GM21360 (cell line): ENCODE measurements around the gene NXT1.
A peak's percentile ranks its signal among the peaks of the same experiment; 100 is the strongest.
"Not testable (repeated sequence)": the region's sequence is repeated elsewhere in the genome, so short reads cannot be mapped to it uniquely, and the experiment has no call there.

Source experiments
- ATAC-seq: cut with Tn5 transposase; IDR thresholded peaks from one replicate; pipeline ENCODE4 v1.9.1; 2021; ENCODE audit warnings: mild to moderate bottlenecking, moderate library complexity; ENCODE audit not compliant: unreplicated experiment

The NXT1 gene

GRCh38 chr20:23327617-23328333 is 22.8 kb upstream of the NXT1 start:
- no peak for ATAC-seq

GRCh38 chr20:23331450-23332350 is 18.9 kb upstream of the NXT1 start:
- no peak for ATAC-seq

GRCh38 chr20:23332467-23332866 is 18.1 kb upstream of the NXT1 start:
- ATAC-seq = no peak

- no peak for ATAC-seq
These were observed 16.5 kb upstream of the NXT1 start for GRCh38 chr20:23334111-23334510.

- ATAC-seq = no peak
These were observed 15.1 kb upstream of the NXT1 start for GRCh38 chr20:23335521-23335920.

GRCh38 chr20:23336476-23336875 is 14.1 kb upstream of the NXT1 start:
- no peak for ATAC-seq

GRCh38 chr20:23337312-23337711 is 13.3 kb upstream of the NXT1 start:
- no peak for ATAC-seq

- ATAC-seq = no peak
These were observed 10.6 kb upstream of the NXT1 start for GRCh38 chr20:23339986-23340385.

GRCh38 chr20:23340524-23340923 is 10.1 kb upstream of the NXT1 start:
- no peak for ATAC-seq

- ATAC-seq = no peak
These were observed 9.5 kb upstream of the NXT1 start for GRCh38 chr20:23341073-23341472.

- no peak for ATAC-seq
These were observed 7.0 kb upstream of the NXT1 start for GRCh38 chr20:23343590-23343989.

GRCh38 chr20:23344336-23344735 is 6.3 kb upstream of the NXT1 start:
- no peak for ATAC-seq

- no peak for ATAC-seq
These were observed 4.6 kb upstream of the NXT1 start for GRCh38 chr20:23346002-23346401.

- ATAC-seq = no peak
These were observed 2.8 kb upstream of the NXT1 start for GRCh38 chr20:23347791-23348190.

- ATAC-seq = not testable (repeated sequence)
These were observed 2.1 kb upstream of the NXT1 start for GRCh38 chr20:23348510-23348909.

GRCh38 chr20:23349338-23350195 is 1.0 kb upstream of the NXT1 start:
- peak; percentile 33 for ATAC-seq

- peak; percentile 21 for ATAC-seq
These were observed 580 bp downstream of the NXT1 start for GRCh38 chr20:23350904-23351838.

GRCh38 chr20:23356203-23356602 is 5.6 kb downstream of the NXT1 start:
- ATAC-seq = no peak

GRCh38 chr20:23357767-23358562 is 7.4 kb downstream of the NXT1 start:
- ATAC-seq = peak; percentile 75
